SK-N-SH (cell line): ENCODE data around the gene FAM72D.
"Not testable (repeated sequence)": the region's sequence is repeated elsewhere in the genome, so short reads cannot be mapped to it uniquely, and the experiment has no call there.

Source experiments
- CTCF ChIP-seq: fragments of 200-600 bp; sonication (generic); IDR thresholded peaks from 2 replicates; pipeline ENCODE4 v1.6.1; 2017; ENCODE audit warnings: antibody characterized with exemption, mild to moderate bottlenecking, moderate library complexity
- EP300 ChIP-seq, 2 experiments: IDR thresholded peaks; 2 replicates each; pipeline versions ENCODE4 v1.4.0 to v1.6.1; 2012; ENCODE audit warnings: borderline replicate concordance in 1 of 2, low read depth in 1 of 2, low read length in 1 of 2
- IRF3 ChIP-seq: fragments of 150-350 bp; IDR thresholded peaks from 2 replicates; pipeline ENCODE4 v1.6.1; 2016; ENCODE audit warnings: mild to moderate bottlenecking, low read depth, low read length
- POLR2AphosphoS5 ChIP-seq: IDR thresholded peaks from 2 replicates; pipeline ENCODE4 v1.6.1; 2012; ENCODE audit warnings: low read depth, low read length
- RXRA ChIP-seq: IDR thresholded peaks from 2 replicates; pipeline ENCODE4 v1.4.0; 2012; ENCODE audit warnings: low read depth, mild to moderate bottlenecking, borderline replicate concordance
- TCF12 ChIP-seq: IDR thresholded peaks from 2 replicates; pipeline ENCODE4 v1.4.0; 2012

- not testable (repeated sequence) for TF ChIP-seq RXRA; EP300 (IDR thresholded peaks at IDR 0.05; ENCODE audit: borderline replicate concordance in 1 of 2, low read depth in 1 of 2, low read length in 1 of 2); CTCF; POLR2AphosphoS5; TCF12; IRF3
These were observed 44.8 kb downstream of the FAM72D start for GRCh38 chr1:145140549-145140948.
